ENCODE measurements around the gene OR13C9. TPM values are rescaled to one million over a fixed set of nuclear protein-coding genes. Genes with fewer than 3 reads are reported as not detected.
"Not testable (repeated sequence)": the region's sequence is repeated elsewhere in the genome, so short reads cannot be mapped to it uniquely, and the experiment has no call there.

Gene OR13C9, protein sequence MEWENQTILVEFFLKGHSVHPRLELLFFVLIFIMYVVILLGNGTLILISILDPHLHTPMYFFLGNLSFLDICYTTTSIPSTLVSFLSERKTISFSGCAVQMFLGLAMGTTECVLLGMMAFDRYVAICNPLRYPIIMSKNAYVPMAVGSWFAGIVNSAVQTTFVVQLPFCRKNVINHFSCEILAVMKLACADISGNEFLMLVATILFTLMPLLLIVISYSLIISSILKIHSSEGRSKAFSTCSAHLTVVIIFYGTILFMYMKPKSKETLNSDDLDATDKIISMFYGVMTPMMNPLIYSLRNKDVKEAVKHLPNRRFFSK
- total RNA-seq (not detected), polyA plus RNA-seq (not detected)
- long read RNA-seq, donor 1, result 0 reads
- long read RNA-seq, donor 2, result 0 reads
- long read RNA-seq, donor 3, result 0 reads
- long read RNA-seq, donor 4, result 0 reads
- long read RNA-seq, donor 5, result 0 reads
- long read RNA-seq, donor 6, result 0 reads
- long read RNA-seq, donor 7, result 0 reads
- long read RNA-seq, donor 8, result 0 reads
- long read RNA-seq, donor 9, result 0 reads
- long read RNA-seq, donor 10, result 0 reads

DNA sequence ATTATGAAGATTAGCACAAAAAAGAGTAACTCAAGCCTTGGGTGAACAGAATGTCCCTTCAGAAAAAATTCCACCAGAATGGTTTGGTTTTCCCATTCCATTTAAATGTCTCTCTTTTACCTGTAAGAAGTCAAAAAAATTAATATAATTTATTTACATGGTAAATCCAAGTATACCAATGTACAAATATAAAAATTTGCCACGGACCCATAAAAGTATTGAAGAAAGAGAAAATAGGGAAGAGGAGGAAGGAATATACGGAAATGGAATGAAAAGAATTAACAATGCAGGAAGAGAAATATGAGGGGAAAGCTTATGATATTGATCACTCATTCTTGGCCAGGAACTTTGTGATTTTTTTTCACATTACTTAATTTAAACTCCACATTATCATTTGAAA is at the start of gene OR13C9:
Gene OR13C9, minus strand, starts transcription at position 101 of the 400 bp plus-strand sequence. Its CDS starts 0 bp downstream, at position 101.
- intact Hi-C loops (cut with DNase I; ENCODE audit: low total_unique reads), result no loop called here
- Histone ChIP-seq H3K27ac (no peak within 1 kb of the TSS), H3K27me3 (no peaks in the 10 kb centered on the region), H3K4me1 (no peaks in the 10 kb centered on the region), H3K4me3 (no peak within 1 kb of the TSS), H3K9me3 (peaks cover 0 to 5% (median 0%) of the 10 kb centered on the region in 4 donors), H3K36me3 (no peaks in the 10 kb centered on the region)
- WGBS, 5 donors, result 60 to 80% (median 77%) methylated on average over 2 of the region's 2 CpGs
- TF ChIP-seq, protein P1, sequence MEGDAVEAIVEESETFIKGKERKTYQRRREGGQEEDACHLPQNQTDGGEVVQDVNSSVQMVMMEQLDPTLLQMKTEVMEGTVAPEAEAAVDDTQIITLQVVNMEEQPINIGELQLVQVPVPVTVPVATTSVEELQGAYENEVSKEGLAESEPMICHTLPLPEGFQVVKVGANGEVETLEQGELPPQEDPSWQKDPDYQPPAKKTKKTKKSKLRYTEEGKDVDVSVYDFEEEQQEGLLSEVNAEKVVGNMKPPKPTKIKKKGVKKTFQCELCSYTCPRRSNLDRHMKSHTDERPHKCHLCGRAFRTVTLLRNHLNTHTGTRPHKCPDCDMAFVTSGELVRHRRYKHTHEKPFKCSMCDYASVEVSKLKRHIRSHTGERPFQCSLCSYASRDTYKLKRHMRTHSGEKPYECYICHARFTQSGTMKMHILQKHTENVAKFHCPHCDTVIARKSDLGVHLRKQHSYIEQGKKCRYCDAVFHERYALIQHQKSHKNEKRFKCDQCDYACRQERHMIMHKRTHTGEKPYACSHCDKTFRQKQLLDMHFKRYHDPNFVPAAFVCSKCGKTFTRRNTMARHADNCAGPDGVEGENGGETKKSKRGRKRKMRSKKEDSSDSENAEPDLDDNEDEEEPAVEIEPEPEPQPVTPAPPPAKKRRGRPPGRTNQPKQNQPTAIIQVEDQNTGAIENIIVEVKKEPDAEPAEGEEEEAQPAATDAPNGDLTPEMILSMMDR (IDR thresholded peaks at IDR 0.05), result no peak
- TF ChIP-seq POLR2AphosphoS5 (IDR thresholded peaks at IDR 0.05), result no peak
- no peak for TF ChIP-seq EP300 (IDR thresholded peaks at IDR 0.05)
- TF ChIP-seq POLR2A (IDR thresholded peaks at IDR 0.05), result no peak
- DNase-seq, result no peak

DNA sequence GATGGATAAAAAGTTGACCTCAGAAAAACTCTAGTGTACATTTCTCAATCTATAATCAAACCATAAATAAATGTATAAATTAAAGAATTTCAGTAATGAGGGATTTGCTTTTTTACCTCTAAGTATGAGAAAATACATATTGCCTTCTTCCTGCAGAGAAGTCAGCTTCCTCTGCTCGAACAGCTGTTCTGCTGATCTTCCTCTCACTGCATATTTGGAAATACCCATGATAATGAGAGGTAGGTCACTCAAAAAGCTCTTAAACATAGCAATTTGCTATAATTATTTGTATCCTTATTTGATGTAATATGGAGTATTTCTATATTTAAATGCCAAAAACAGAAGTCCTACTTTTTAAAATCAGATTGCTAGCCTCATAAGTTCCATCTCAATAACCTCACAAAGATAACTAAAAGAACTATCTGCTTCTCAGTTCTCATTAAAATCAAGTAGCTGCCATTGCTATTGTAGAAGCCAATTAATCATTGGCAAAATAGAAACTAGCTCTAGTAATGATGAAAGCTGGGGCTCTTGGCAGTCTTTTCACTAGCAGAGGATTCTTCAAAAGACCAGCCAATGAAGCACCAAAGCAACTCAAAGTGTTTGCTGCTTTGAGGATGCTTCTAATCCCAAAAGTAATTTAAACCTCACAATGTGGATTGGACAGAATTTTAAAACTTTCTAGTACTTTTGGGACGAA is 40.6 kb upstream of the OR13C9 start:
- DNase-seq, result no peak
- 53 to 68% (median 62%) methylated on average over 2 of the region's 2 CpGs for WGBS, 5 donors

DNA sequence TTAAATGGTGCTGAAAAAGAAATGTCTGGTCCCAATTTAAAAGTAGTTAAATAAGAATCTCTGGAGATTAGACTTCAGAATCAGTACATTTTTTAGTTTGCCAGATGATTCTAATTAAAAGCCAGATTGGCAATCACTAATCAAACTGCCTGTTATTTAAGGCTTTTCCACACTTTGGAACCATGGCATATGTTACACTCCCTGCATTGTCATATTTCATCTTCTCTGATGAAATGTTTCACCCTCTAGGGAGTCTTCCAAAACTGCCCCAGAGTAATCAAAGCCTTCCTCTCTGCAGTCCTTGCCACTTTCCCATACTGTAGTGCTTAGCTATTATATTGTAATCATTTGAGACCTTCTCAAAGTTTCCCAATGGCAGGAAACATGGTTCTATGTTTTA is 17.5 kb upstream of the OR13C9 start:
- intact Hi-C loops (cut with DNase I; ENCODE audit: low total_unique reads), result no loop called here
- Histone ChIP-seq H3K4me3 (no peak overlapping the region), H3K4me1 (no peaks in the 10 kb centered on the region), H3K36me3 (no peaks in the 10 kb centered on the region), H3K27me3 (no peaks in the 10 kb centered on the region), H3K9me3 (peaks cover 6 to 45% (median 25%) of the 10 kb centered on the region in 4 donors), H3K27ac (no peak overlapping the region)
- no peak for TF ChIP-seq EP300 (IDR thresholded peaks at IDR 0.05)
- TF ChIP-seq, protein P1 (IDR thresholded peaks at IDR 0.05), result no peak
- no peak for TF ChIP-seq POLR2A (IDR thresholded peaks at IDR 0.05)
- no peak for TF ChIP-seq POLR2AphosphoS5 (IDR thresholded peaks at IDR 0.05)
- no peak for DNase-seq

More for the DNA sequence above, 40.6 kb upstream of the OR13C9 start:
- Histone ChIP-seq H3K9me3 (peaks cover 0 to 6% (median 0%) of the 10 kb centered on the region in 4 donors), H3K27ac (no peak overlapping the region), H3K36me3 (no peaks in the 10 kb centered on the region), H3K4me1 (no peaks in the 10 kb centered on the region), H3K27me3 (no peaks in the 10 kb centered on the region), H3K4me3 (no peak overlapping the region)
- intact Hi-C loops (cut with DNase I; ENCODE audit: low total_unique reads), result no loop called here
- TF ChIP-seq, protein P1 (IDR thresholded peaks at IDR 0.05), result no peak
- TF ChIP-seq EP300 (IDR thresholded peaks at IDR 0.05), result no peak
- TF ChIP-seq POLR2A (IDR thresholded peaks at IDR 0.05), result no peak
- no peak for TF ChIP-seq POLR2AphosphoS5 (IDR thresholded peaks at IDR 0.05)

DNA sequence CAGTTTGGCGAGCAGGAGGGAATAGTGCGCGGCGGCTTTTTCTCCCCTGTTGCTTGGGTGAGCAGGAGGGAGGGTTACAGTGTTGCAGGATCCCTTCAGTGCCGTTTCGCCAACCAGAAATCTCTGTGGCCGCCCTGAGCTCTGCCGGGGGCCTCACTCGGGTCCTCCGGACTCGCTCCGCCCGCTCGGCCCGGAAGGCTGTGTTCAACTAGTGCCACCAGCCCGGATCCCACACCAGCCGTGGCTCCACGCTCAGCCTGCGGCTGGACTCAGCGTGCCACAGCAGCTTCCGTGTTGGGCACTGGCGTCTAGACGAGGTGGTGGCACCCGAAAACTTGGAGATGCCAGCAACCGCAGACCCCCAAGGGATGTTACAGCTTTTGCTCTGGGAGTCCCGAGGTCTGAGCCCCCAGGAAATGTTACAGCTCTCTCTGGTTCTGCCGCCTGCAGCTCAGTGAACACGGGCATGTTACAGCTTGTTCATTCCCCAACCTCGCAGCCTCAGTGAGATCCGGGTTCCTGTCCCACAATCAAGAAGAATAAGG is 16.0 kb upstream of the OR13C9 start:
- TF ChIP-seq POLR2AphosphoS5 (IDR thresholded peaks at IDR 0.05) (no peak), EP300 (IDR thresholded peaks at IDR 0.05) (no peak), POLR2A (IDR thresholded peaks at IDR 0.05) (no peak)
- TF ChIP-seq, protein P1 (IDR thresholded peaks at IDR 0.05), result no peak
- H3K9me3 ChIP-seq, result peaks cover 6 to 38% (median 18%) of the 10 kb centered on the region in 4 donors
- no peak overlapping the region for H3K27ac ChIP-seq
- WGBS, 5 donors, result 91 to 96% (median 94%) methylated on average over 20 to 30 of the region's 30 CpGs
- H3K27me3 ChIP-seq, result no peaks in the 10 kb centered on the region
- no peak for DNase-seq
- H3K4me3 ChIP-seq, result no peak overlapping the region
- intact Hi-C loops (cut with DNase I; ENCODE audit: low total_unique reads), result no loop called here
- H3K4me1 ChIP-seq, result no peaks in the 10 kb centered on the region
- no peaks in the 10 kb centered on the region for H3K36me3 ChIP-seq

DNA sequence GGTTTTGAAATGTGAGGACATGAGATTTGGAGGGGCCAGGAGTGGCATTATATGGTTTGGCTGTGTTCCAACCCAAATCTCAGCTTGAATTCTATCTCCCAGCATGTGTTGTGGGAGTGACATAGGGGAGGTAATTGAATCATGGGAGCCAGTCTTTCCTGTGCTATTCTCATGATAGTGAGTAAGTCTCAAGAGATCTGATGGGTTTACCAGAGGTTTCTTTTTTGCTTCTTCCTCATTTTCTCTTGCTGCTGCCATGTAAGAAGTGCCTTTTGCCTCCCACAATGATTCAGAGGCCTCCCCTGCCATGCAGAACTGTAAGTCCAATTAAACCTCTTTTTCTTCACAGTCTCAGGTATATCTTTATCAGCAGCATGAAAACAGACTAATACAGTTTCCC is 8.0 kb upstream of the OR13C9 start:
- H3K9me3 ChIP-seq; DNase-seq; H3K27ac ChIP-seq; H3K4me1 ChIP-seq; intact Hi-C loops (cut with DNase I; ENCODE audit: low total_unique reads); H3K27me3 ChIP-seq; H3K4me3 ChIP-seq; H3K36me3 ChIP-seq: not testable (repeated sequence)
